SIG-M5 (cell line): ENCODE results near the gene RADIL.

Experiments used
- DNase-seq: peaks from one replicate; lab custom pipeline; 2025; lab: John Stamatoyannopoulos, UW

The RADIL gene

GRCh38 chr7:4831723-4832495 lies 51.6 kb downstream of the RADIL start:
- no peak for DNase-seq

GRCh38 chr7:4830176-4830575 lies 53.3 kb downstream of the RADIL start:
- DNase-seq = no peak

- DNase-seq = no peak
Measured at GRCh38 chr7:4828720-4829383, 54.7 kb downstream of the RADIL start.

GRCh38 chr7:4825081-4825480 lies 58.4 kb downstream of the RADIL start:
- no peak for DNase-seq

- DNase-seq = no peak
Measured at GRCh38 chr7:4824120-4824775, 59.3 kb downstream of the RADIL start.

- DNase-seq = no peak
Measured at GRCh38 chr7:4823441-4824119, 59.9 kb downstream of the RADIL start.

GRCh38 chr7:4822677-4823076 lies 60.8 kb downstream of the RADIL start:
- DNase-seq = no peak

- no peak for DNase-seq
Measured at GRCh38 chr7:4820967-4821471, 62.5 kb downstream of the RADIL start.

GRCh38 chr7:4820405-4820966 lies 63.0 kb downstream of the RADIL start:
- DNase-seq = no peak

- no peak for DNase-seq
Measured at GRCh38 chr7:4819560-4820404, 63.7 kb downstream of the RADIL start.

GRCh38 chr7:4818000-4818794 lies 65.3 kb downstream of the RADIL start:
- DNase-seq = no peak

GRCh38 chr7:4817178-4817901 lies 66.2 kb downstream of the RADIL start:
- no peak for DNase-seq

GRCh38 chr7:4816419-4817080 lies 67.0 kb downstream of the RADIL start:
- no peak for DNase-seq

GRCh38 chr7:4815609-4816418 lies 67.7 kb downstream of the RADIL start:
- DNase-seq = no peak

- no peak for DNase-seq
Measured at GRCh38 chr7:4815121-4815520, 68.4 kb downstream of the RADIL start.

- DNase-seq = no peak
Measured at GRCh38 chr7:4814433-4814832, 69.1 kb downstream of the RADIL start.

GRCh38 chr7:4809666-4810065 lies 73.8 kb downstream of the RADIL start:
- no peak for DNase-seq

- no peak for DNase-seq
Measured at GRCh38 chr7:4809091-4809591, 74.4 kb downstream of the RADIL start.
